IMR-90 (cell line): ENCODE data around the gene PACSIN2.

Experiments
- CEBPB ChIP-seq: IDR thresholded peaks from 2 replicates; pipeline ENCODE4 v1.6.1; 2012; ENCODE audit warnings: low read depth, low read length, improper control_type of control experiment
- CHD1 ChIP-seq: IDR thresholded peaks from 2 replicates; pipeline ENCODE4 v1.6.1; 2012; ENCODE audit warnings: low read depth, low read length, improper control_type of control experiment
- MXI1 ChIP-seq: IDR thresholded peaks from 2 replicates; pipeline ENCODE4 v1.6.1; 2012; ENCODE audit warnings: low read depth, mild to moderate bottlenecking, low read length, moderate library complexity, borderline replicate concordance
- TF ChIP-seq, protein P1 (sequence below): conservative IDR thresholded peaks from 2 replicates; pipeline ENCODE4 v1.5.1; 2012; ENCODE audit warnings: mild to moderate bottlenecking, low read depth, low read length, improper control_type of control experiment
- TF ChIP-seq, protein P2 (sequence below): fragments of 150-350 bp; IDR thresholded peaks from 2 replicates; pipeline ENCODE4 v1.6.1; 2016; ENCODE audit warnings: low read depth, mild to moderate bottlenecking, low read length, moderate library complexity, borderline replicate concordance
- TF ChIP-seq, protein P3 (sequence below): fragments of 150-350 bp; IDR thresholded peaks from 2 replicates; pipeline ENCODE4 v1.6.1; 2017; ENCODE audit warnings: mild to moderate bottlenecking, antibody characterized with exemption, low read length, low read depth

- TF ChIP-seq, protein P1, sequence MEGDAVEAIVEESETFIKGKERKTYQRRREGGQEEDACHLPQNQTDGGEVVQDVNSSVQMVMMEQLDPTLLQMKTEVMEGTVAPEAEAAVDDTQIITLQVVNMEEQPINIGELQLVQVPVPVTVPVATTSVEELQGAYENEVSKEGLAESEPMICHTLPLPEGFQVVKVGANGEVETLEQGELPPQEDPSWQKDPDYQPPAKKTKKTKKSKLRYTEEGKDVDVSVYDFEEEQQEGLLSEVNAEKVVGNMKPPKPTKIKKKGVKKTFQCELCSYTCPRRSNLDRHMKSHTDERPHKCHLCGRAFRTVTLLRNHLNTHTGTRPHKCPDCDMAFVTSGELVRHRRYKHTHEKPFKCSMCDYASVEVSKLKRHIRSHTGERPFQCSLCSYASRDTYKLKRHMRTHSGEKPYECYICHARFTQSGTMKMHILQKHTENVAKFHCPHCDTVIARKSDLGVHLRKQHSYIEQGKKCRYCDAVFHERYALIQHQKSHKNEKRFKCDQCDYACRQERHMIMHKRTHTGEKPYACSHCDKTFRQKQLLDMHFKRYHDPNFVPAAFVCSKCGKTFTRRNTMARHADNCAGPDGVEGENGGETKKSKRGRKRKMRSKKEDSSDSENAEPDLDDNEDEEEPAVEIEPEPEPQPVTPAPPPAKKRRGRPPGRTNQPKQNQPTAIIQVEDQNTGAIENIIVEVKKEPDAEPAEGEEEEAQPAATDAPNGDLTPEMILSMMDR, result no peak
- TF ChIP-seq MXI1, result no peak
- no peak for TF ChIP-seq CHD1
- TF ChIP-seq, protein P2, sequence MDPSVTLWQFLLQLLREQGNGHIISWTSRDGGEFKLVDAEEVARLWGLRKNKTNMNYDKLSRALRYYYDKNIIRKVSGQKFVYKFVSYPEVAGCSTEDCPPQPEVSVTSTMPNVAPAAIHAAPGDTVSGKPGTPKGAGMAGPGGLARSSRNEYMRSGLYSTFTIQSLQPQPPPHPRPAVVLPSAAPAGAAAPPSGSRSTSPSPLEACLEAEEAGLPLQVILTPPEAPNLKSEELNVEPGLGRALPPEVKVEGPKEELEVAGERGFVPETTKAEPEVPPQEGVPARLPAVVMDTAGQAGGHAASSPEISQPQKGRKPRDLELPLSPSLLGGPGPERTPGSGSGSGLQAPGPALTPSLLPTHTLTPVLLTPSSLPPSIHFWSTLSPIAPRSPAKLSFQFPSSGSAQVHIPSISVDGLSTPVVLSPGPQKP, result no peak
- TF ChIP-seq, protein P3, sequence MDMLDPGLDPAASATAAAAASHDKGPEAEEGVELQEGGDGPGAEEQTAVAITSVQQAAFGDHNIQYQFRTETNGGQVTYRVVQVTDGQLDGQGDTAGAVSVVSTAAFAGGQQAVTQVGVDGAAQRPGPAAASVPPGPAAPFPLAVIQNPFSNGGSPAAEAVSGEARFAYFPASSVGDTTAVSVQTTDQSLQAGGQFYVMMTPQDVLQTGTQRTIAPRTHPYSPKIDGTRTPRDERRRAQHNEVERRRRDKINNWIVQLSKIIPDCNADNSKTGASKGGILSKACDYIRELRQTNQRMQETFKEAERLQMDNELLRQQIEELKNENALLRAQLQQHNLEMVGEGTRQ, result no peak
- TF ChIP-seq CEBPB, result no peak
Measured at GRCh38 chr22:42932197-42932519, 82.8 kb downstream of the PACSIN2 start.
